ENCODE measurements around the gene AUTS2.

The AUTS2 gene

DNA sequence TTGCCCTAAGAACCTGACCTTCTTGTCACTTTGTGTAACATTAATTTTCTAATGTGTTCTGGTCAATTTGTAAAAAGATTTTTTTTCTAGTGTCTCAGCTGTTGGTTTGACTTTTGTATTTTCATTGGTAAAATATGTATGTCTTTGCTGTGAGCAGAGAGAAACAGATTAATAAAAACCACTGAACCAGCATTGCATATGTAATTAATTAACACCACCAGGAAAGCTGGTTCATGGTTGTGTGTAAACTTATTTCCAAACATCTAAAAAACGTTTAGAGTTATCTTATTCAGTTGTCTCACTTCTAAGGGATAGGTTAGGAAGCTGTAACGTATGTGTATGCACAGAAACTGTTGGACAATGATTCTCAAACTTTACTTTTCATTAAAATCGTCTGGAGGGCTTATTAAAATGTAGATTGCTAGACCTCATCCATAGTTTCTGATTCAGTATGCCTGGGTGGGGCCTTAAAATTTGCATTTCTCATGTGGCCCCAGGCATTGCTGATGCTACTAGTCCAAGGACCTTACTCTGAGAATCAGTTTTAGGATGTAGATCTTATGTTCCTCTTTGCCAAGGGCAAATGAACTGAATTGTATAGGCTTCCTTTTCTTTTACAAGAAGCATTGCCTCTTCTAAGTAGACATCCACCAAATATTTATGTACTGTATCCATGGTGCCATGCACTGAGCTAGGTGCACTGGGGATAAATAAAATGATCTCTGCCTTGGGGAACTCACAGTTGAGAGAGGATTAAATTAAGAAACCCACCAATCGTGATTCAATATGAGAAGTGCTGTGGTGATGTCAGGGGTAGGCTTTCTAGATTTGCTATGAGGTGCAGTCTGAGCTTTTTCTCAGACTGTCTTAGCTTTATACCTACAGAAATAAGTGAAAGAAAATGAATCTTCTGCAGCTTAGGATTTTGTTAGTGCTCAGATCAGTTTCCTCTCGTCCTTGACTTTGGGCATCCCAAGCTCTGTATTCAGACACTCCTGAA is 98.7 kb downstream of the AUTS2 start:
- DNase-seq (ENCODE audit: low spot score) = no peak
- TF ChIP-seq, protein P1, sequence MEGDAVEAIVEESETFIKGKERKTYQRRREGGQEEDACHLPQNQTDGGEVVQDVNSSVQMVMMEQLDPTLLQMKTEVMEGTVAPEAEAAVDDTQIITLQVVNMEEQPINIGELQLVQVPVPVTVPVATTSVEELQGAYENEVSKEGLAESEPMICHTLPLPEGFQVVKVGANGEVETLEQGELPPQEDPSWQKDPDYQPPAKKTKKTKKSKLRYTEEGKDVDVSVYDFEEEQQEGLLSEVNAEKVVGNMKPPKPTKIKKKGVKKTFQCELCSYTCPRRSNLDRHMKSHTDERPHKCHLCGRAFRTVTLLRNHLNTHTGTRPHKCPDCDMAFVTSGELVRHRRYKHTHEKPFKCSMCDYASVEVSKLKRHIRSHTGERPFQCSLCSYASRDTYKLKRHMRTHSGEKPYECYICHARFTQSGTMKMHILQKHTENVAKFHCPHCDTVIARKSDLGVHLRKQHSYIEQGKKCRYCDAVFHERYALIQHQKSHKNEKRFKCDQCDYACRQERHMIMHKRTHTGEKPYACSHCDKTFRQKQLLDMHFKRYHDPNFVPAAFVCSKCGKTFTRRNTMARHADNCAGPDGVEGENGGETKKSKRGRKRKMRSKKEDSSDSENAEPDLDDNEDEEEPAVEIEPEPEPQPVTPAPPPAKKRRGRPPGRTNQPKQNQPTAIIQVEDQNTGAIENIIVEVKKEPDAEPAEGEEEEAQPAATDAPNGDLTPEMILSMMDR (IDR thresholded peaks at IDR 0.05; ENCODE audit: extremely low read depth, missing control alignments) = no peak

DNA sequence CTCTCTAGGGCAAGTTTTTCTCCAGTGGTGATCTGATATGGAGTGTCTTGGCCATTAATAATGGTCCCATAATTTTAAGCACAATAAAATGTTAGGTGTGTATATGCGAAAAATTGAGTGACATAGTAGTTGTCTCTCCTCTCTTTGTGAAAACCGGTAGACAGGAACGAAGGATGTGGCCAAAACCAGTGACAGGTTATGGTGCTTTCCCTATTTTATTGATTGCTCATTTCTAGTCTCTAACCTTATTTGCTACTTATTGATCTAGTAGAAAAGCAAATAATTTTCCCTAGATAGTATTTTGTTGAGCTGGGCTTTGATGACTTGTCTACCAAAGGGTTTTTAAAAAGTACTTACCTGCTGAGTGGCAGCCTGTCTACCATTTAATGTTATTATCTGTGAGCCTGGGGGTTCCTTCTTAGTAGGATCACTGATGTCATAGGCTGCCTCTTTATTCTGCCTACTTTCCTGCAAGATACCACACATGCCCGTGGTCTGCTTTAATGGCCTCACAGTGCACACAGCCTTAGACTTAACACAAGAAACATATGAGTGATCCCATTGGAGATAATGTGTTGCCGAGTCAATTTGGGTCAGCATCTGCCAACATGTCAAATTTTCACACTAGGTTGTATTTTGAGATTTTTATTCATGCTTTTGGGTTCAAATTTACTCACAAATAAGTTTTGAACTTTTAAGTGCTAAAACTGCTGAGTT is 100.0 kb downstream of the AUTS2 start:
- TF ChIP-seq, protein P1 (IDR thresholded peaks at IDR 0.05; ENCODE audit: extremely low read depth, missing control alignments) = no peak
- no peak for DNase-seq (ENCODE audit: low spot score)

DNA sequence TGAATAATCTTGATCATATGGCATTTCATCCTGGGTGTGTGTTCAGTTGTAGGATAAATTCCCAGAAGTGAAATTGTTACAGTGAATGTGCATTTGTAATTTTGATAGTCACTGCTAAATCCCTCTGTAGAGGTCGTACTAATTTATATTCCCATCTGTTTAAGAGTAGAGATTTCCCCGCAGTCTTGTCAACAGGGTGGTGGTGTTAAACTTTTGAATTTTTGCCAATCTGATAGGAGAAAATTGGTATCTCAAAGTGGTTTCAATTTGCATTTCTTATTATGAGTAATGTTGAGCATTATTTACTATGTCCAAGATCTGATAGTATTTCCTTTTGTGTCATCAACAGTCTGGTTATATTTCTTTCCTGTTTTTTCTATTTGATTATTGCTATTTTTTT is 101.7 kb downstream of the AUTS2 start:
- TF ChIP-seq, protein P1 (IDR thresholded peaks at IDR 0.05; ENCODE audit: extremely low read depth, missing control alignments) = no peak
- DNase-seq (ENCODE audit: low spot score) = no peak

DNA sequence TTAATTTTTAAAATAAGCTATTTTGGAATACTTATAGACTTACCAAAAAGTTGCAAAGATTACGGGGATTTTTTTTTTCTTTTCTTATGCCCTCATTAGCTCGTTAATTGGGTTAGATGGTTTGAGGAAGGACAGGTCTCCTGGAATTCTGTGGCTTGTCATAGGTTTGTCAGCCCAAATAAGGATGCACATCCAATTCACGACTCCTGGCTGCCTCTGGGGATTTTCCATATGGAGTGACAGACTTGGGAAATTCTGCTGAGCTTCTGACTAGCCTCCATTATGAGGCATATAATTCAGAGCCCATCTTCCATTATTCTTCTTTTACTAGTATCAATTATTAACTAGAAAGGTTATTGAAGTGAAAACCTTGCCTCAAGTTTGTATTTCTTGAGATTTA is 102.1 kb downstream of the AUTS2 start:
- TF ChIP-seq, protein P1 (IDR thresholded peaks at IDR 0.05; ENCODE audit: extremely low read depth, missing control alignments) = no peak
- DNase-seq (ENCODE audit: low spot score) = no peak

DNA sequence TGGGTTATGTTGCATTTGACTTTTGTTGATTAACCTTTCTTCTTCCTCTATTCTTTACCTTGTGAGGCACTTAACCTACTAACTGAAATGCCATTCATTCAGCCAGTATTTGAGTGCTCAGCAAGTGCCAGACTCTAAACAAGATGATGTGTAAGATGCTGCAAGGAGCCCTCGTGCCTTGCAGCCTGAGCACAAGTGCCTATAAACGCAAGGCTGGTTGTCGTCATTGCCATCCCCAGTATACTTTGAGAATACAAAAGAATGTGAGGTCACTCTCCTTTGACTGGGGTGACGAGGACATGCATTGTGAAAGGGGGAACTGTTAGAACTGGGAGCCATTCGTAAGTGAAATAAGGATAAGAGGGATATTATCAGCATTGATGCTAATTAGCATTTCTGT is 103.0 kb downstream of the AUTS2 start:
- DNase-seq (ENCODE audit: low spot score) = no peak
- TF ChIP-seq, protein P1 (IDR thresholded peaks at IDR 0.05; ENCODE audit: extremely low read depth, missing control alignments) = no peak

DNA sequence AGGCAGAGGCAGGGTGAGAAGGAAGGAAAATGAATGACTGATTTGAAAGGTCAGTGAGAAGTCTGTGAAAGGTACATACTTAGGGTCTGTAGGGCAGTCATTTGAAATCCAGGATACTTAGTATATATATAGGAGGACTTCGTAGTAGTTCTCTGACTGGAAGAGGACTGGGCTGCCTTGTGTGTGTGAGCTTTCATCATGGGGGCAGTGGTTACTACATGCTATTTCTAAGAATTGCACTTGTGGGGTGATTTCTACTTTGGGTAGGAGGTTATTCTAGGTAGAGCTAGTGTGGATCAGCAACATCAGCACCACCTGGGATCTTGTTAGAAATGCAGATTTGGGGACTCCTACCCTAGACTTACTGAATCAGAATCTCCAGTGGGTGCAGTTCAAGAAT is 104.1 kb downstream of the AUTS2 start:
- TF ChIP-seq, protein P1 (IDR thresholded peaks at IDR 0.05; ENCODE audit: extremely low read depth, missing control alignments) = no peak
- no peak for DNase-seq (ENCODE audit: low spot score)

DNA sequence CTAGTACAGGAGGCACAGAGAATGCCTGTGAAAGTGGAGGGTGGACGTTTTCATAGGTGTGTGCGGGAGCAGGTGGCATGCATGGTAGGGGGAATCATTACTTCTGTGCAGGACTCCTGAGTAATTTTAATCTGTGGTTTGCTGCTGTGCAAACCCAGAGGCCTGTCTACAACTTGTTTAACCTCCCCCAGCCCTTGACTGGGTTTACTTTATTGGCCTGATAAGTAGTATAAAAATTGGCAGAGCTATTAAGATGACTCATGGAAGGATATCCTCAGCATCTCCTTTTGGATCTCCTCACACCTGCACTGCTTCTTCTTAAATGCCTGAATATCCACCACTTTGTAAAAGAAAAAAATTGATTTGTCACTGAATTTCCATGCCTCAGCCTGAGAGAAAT is 104.8 kb downstream of the AUTS2 start:
- DNase-seq (ENCODE audit: low spot score) = no peak
- TF ChIP-seq, protein P1 (IDR thresholded peaks at IDR 0.05; ENCODE audit: extremely low read depth, missing control alignments) = no peak
